Fibroblast of pulmonary artery (primary cell): ENCODE data around the gene UGGT1.
A peak's percentile ranks its signal among the peaks of the same experiment; 100 is the strongest.
"Not testable (repeated sequence)": the region's sequence is repeated elsewhere in the genome, so short reads cannot be mapped to it uniquely, and the experiment has no call there.

Experiments
- DNase-seq: peaks from one replicate; pipeline ENCODE4 v3.0.0-alpha.2; 2010; ENCODE audit warnings: low read depth
- H3K4me3 ChIP-seq: replicated peaks from 2 replicates; pipeline ENCODE4 v1.5.1; 2011; ENCODE audit warnings: low read depth, mild to moderate bottlenecking, control low read depth, low read length, moderate library complexity
- TF ChIP-seq, protein P1 (sequence below): IDR thresholded peaks from 2 replicates; pipeline ENCODE4 v1.5.1; 2011; ENCODE audit warnings: mild to moderate bottlenecking, control low read depth, low read length, inconsistent platforms; ENCODE audit errors: missing control alignments

Gene UGGT1

DNA sequence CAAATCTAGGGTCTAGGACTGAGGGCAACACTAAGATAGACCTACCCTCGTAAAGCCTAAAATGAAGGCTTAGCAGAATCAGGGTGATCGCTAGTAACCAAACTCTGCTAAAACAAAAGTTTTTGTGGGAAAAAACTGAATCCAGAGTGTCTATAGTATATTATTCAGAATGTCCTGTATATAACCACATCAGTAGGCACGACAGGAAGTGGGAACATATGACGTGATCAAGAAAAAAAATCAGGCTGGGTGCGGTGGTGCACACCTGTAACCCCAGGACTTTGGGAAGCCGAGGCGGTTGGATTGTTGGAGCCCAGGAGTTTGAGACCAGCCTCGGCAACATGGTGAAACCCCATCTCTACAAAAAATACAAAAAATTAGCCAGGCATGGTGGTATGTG lies 106.1 kb downstream of the UGGT1 start:
- TF ChIP-seq, protein P1, sequence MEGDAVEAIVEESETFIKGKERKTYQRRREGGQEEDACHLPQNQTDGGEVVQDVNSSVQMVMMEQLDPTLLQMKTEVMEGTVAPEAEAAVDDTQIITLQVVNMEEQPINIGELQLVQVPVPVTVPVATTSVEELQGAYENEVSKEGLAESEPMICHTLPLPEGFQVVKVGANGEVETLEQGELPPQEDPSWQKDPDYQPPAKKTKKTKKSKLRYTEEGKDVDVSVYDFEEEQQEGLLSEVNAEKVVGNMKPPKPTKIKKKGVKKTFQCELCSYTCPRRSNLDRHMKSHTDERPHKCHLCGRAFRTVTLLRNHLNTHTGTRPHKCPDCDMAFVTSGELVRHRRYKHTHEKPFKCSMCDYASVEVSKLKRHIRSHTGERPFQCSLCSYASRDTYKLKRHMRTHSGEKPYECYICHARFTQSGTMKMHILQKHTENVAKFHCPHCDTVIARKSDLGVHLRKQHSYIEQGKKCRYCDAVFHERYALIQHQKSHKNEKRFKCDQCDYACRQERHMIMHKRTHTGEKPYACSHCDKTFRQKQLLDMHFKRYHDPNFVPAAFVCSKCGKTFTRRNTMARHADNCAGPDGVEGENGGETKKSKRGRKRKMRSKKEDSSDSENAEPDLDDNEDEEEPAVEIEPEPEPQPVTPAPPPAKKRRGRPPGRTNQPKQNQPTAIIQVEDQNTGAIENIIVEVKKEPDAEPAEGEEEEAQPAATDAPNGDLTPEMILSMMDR, result no peak
- H3K4me3 ChIP-seq, result no peak overlapping the region
- DNase-seq, result no peak

DNA sequence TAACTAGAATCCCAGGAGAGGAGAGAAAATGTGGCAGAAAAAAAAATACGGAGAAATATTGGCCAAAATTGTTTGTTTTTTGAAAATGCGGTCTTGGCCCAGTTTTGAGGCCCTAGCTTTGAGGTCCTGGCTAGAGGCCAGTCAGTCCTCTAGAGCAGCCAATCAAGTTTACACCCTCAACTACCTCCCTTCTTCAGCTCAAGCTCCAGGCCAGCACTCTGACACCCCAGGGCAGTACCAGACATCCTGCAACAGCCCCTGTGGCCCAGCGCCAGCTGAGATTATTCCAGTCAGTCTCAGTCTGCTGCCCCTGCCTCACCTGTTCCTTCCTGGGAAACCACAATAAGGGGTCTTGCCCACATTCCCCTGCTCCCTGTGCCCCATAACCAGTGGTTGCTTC lies 107.7 kb downstream of the UGGT1 start:
- H3K4me3 ChIP-seq, result no peak overlapping the region
- TF ChIP-seq, protein P1, result no peak
- no peak for DNase-seq

DNA sequence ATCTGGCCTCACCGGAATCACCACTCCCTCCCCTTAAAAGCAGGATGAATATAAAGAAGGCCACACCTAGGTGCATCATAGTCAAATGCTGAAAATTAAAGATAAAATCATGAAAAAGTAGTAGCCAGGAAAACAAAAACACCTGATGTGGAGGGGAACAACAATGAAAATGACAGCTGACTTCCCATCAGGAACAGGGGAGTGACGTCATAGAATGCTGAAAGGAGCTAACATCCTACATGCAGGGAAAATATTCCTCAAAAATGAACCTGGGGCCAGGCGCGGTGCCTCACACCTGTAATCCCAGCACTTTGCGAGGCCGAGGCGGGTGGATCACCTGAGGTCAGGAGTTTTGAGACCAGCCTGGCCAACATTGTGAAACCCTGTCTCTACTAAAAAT lies 108.1 kb downstream of the UGGT1 start:
- H3K4me3 ChIP-seq, result no peak overlapping the region
- no peak for DNase-seq
- TF ChIP-seq, protein P1, result no peak

DNA sequence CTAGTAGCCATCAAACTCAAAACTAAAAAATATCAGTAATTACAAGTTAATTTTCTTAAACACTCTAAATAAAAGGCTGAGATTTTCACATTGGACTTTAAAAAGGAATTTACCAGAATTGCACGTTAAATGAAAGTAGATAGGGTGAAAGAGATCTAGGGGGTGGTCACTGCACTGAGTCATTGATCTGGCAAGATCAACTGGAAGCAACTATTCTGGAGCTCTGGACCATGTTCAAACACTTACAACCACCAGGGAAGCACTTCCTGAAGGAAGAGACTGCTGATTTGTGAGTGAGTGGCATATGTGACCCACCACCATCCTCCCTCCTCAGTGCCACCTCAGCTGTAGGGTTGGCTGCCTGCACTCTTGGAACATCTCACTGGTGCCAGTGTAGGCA lies 111.8 kb downstream of the UGGT1 start:
- TF ChIP-seq, protein P1, result no peak
- DNase-seq, result peak; percentile 30

DNA sequence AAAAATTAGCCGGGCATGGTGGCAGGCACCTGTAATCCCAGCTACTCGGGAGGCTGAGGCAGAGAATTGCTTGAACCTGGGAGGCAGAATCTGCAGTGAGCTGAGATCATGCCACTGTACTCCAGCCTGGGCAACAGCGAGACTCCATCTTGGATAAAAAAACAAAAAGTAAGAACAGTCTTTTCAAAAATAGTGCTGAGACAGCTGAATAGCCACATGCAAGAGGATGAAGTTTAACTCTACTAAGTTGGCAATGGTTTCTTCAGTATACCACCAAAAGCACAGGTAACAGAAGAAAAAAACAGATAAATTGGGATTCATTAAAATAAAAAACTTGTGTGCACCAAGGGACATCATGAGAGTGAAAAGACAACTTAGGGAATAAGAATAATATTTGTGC lies 115.2 kb downstream of the UGGT1 start:
- no peak for DNase-seq
- TF ChIP-seq, protein P1, result no peak
- H3K4me3 ChIP-seq, result no peak overlapping the region

More for the DNA sequence above, 111.8 kb downstream of the UGGT1 start:
- no peak overlapping the region for H3K4me3 ChIP-seq

DNA sequence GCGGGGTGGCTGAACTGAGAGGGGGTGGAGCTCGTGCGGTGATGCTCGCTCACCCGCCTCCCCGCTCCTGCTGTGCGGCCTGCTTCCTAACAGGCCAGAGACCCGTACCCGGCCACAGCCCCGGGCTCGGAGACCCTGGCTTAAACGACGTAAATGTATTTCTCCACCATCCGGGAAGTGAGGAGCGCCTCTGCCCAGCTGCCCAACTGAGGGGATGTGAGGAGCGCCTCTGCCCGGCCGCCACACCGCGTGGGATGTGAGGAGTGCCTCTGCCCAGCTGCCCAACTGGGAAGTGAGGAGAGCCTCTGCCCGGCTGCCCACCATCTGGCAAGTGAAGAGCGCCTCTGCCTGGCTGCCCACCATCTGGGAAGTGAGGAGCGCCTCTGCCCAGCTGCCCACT lies 117.0 kb downstream of the UGGT1 start:
- TF ChIP-seq, protein P1, result no peak
- H3K4me3 ChIP-seq, result no peak overlapping the region
- DNase-seq, result no peak

DNA sequence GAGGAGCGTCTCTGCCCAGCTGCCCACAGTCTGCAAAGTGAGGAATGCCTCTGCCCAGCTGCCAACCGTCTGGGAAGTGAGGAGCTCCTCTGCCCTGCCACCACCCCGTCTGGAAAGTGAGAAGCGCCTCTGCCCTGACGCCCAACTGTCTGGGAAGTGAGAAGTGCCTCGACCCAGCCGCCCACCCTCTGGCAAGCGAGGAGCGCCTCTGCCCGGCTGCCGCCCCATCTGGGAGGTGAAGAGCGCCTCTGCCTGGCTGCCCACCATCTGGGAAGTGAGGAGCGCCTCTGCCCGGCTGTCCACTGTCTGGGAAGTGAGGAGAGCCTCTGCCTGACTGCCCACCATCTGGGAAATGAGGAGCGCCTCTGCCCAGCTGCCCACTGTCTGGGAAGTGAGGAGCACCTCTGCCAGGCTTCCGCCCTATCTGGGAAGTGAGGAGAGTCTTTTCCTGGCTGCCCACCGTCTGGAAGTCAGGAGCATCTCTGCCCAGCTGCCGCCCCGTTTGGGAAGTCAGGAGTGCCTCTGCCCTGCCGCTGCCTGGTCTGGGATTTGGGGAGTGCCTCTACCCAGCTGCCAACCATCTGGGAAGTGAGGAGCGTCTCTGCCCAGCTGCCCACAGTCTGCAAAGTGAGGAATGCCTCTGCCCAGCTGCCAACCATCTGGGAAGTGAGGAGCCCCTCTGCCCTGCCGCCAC lies 117.8 kb downstream of the UGGT1 start:
- H3K4me3 ChIP-seq, DNase-seq: not testable (repeated sequence)
